Measurements from ENCODE around the gene DNAH17. TPM values are rescaled to one million over a fixed set of nuclear protein-coding genes. Genes with fewer than 3 reads are reported as not detected.

Gene DNAH17
- total and polyA plus RNA-seq, 2 donors (not counting 3 experiments of a cell fraction or from before 2014, with no cell fraction given) = not detected

DNA sequence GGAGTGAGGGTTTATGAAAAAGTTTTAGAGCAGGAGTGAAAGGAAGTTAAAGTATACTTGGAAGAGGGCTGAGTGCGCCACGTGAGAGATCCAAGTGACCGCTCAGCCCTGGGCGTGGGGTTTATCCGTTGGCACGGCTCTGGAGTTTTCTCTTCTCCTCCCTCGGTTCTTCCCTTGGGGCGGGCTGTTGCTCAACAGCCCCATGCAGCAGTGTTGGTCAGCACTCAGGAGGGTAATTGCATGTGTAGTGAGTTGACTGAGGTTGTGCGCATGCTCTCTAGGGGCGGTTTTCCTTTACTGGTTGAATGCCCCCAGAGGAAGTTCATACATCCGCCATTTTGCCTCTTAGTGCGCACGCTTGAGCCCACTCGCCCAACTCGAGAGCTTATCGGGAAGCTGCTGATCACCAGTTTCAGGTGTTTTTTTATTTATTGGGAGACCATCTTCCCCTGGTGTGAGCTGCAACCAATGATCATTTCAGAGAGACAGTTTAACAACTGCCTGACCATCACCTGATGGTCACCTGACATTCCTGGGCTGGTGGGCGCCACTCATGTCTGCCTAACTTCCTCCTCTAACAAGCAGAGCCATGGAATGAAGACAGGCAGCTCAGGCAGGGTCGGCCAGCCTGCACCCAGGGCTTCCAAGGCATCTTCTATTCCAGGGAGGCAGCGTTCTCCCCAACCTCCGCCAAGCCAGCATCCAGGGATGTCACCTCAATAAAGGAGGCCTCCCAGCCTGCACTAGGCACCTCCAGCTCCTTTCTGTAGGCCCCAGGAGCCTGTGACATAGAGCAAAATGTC is 41.3 kb upstream of the DNAH17 start:
- dilution Hi-C loops (cut with MboI; ENCODE audit: extremely low pct_ligation_motif_present, low sequenced_read_pairs) = no loop called here

More for the DNA sequence above, 41.3 kb upstream of the DNAH17 start:
- POLR2A ChIA-PET = no interaction called here
- DNase-seq (ENCODE audit: low read depth, low spot score) = no peak
- no peak for FAIRE-seq
- no peaks in the 10 kb centered on the region for H3K9me1 ChIP-seq (replicated peaks; ENCODE audit: control insufficient read depth, extremely low read depth, insufficient read depth, low read length)
- no peak overlapping the region for H3K9ac ChIP-seq (replicated peaks; ENCODE audit: extremely low read depth, insufficient read depth, low read length)
- H3K27ac ChIP-seq (ENCODE audit: insufficient read depth, low read depth, low read length) = no peak overlapping the region
- H3K36me3 ChIP-seq (ENCODE audit: control insufficient read depth in 2 of 2, extremely low read depth in 1 of 2, insufficient read depth in 2 of 2, low read length in 2 of 2) = no peaks in the 10 kb centered on the region
- H4K20me1 ChIP-seq (replicated peaks; ENCODE audit: control insufficient read depth, extremely low read depth, insufficient read depth, low read length) = no peaks in the 10 kb centered on the region
- no peak overlapping the region for H2AFZ ChIP-seq (ENCODE audit: low read depth, low read length)
- H3K79me2 ChIP-seq (ENCODE audit: control insufficient read depth, insufficient read depth, low read length) = no peaks in the 10 kb centered on the region
- no peak overlapping the region for H3K4me2 ChIP-seq (ENCODE audit: insufficient read depth, low read length)
- CTCF ChIA-PET = interaction anchor here (0.9 kb wide), 1 partner anchor 121 kb away, joined by 3 read pairs; no protein-coding TSS in a partner anchor
- BruUV-seq (replicated peaks) = no TSS peak
- H3K4me3 ChIP-seq (replicated peaks in 1 of 3; ENCODE audit: insufficient read depth in 1 of 3, low read depth in 1 of 3, low read length in 3 of 3) = no peak overlapping the region
- no peaks in the 10 kb centered on the region for H3K4me1 ChIP-seq (ENCODE audit: control insufficient read depth, extremely low read depth, insufficient read depth, low read length)
- intact Hi-C loops (cut with micrococcal nuclease) = no loop called here
- no peak for TF ChIP-seq FOS (IDR thresholded peaks at IDR 0.05; ENCODE audit: borderline replicate concordance, insufficient read depth, low read length)
- no peak for TF ChIP-seq POLR2A (IDR thresholded peaks at IDR 0.05; ENCODE audit: low read depth, low read length)
- TF ChIP-seq JUN (IDR thresholded peaks at IDR 0.05; ENCODE audit: borderline replicate concordance, insufficient read depth, insufficient read length, low read depth) = no peak
- TF ChIP-seq EZH2 (IDR thresholded peaks at IDR 0.05; ENCODE audit: borderline replicate concordance, low read depth, low read length, severe bottlenecking) = no peak
- TF ChIP-seq, protein P1, sequence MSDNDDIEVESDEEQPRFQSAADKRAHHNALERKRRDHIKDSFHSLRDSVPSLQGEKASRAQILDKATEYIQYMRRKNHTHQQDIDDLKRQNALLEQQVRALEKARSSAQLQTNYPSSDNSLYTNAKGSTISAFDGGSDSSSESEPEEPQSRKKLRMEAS (IDR thresholded peaks at IDR 0.05; ENCODE audit: insufficient read depth, insufficient read length) = no peak
- no peak for TF ChIP-seq MYC (IDR thresholded peaks at IDR 0.05; ENCODE audit: low read depth, low read length)
- TF ChIP-seq POLR2AphosphoS5 (IDR thresholded peaks at IDR 0.05; ENCODE audit: insufficient read depth, low read depth, low read length) = no peak
- TF ChIP-seq, protein P2, sequence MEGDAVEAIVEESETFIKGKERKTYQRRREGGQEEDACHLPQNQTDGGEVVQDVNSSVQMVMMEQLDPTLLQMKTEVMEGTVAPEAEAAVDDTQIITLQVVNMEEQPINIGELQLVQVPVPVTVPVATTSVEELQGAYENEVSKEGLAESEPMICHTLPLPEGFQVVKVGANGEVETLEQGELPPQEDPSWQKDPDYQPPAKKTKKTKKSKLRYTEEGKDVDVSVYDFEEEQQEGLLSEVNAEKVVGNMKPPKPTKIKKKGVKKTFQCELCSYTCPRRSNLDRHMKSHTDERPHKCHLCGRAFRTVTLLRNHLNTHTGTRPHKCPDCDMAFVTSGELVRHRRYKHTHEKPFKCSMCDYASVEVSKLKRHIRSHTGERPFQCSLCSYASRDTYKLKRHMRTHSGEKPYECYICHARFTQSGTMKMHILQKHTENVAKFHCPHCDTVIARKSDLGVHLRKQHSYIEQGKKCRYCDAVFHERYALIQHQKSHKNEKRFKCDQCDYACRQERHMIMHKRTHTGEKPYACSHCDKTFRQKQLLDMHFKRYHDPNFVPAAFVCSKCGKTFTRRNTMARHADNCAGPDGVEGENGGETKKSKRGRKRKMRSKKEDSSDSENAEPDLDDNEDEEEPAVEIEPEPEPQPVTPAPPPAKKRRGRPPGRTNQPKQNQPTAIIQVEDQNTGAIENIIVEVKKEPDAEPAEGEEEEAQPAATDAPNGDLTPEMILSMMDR (IDR thresholded peaks at IDR 0.05; ENCODE audit: extremely low read depth in 1 of 2, insufficient read depth in 1 of 2, low read depth in 1 of 2, low read length in 2 of 2) = no peak
- TF ChIP-seq GATA2 (IDR thresholded peaks at IDR 0.05; ENCODE audit: insufficient read depth, insufficient read length, low read depth, low read length) = no peak
- peaks cover 0 to 6% of the 10 kb centered on the region in 2 experiments for H3K27me3 ChIP-seq (ENCODE audit: control insufficient read depth in 2 of 2, insufficient read depth in 2 of 2, low read length in 2 of 2)
- no peaks in the 10 kb centered on the region for H3K9me3 ChIP-seq (replicated peaks; ENCODE audit: control insufficient read depth, insufficient read depth, low read length)

Data from endothelial cell of umbilical vein (primary cell).